Measurements from ENCODE around the gene HDAC1.
"Not testable (repeated sequence)": the region's sequence is repeated elsewhere in the genome, so short reads cannot be mapped to it uniquely, and the experiment has no call there.

The HDAC1 gene

GRCh38 chr1:32274646-32275340 is 17.1 kb upstream of the HDAC1 start:
- no peak for DNase-seq (ENCODE audit: low read depth)

- DNase-seq (ENCODE audit: low read depth), result no peak
Measured at GRCh38 chr1:32275424-32275823, 16.5 kb upstream of the HDAC1 start.

GRCh38 chr1:32276032-32276782 is 15.7 kb upstream of the HDAC1 start:
- no peak for DNase-seq (ENCODE audit: low read depth)

GRCh38 chr1:32284777-32285176 is 7.1 kb upstream of the HDAC1 start:
- not testable (repeated sequence) for DNase-seq (ENCODE audit: low read depth)

GRCh38 chr1:32285658-32286057 is 6.2 kb upstream of the HDAC1 start:
- no peak for DNase-seq (ENCODE audit: low read depth)

- no peak for DNase-seq (ENCODE audit: low read depth)
Measured at GRCh38 chr1:32286763-32287162, 5.1 kb upstream of the HDAC1 start.

- DNase-seq (ENCODE audit: low read depth), result no peak
Measured at GRCh38 chr1:32289256-32289655, 2.6 kb upstream of the HDAC1 start.

- DNase-seq (ENCODE audit: low read depth), result no peak
Measured at GRCh38 chr1:32291145-32291707, 657 bp upstream of the HDAC1 start.

- not testable (repeated sequence) for DNase-seq (ENCODE audit: low read depth)
Measured at GRCh38 chr1:32298211-32298610, 6.3 kb downstream of the HDAC1 start.

- DNase-seq (ENCODE audit: low read depth), result no peak
Measured at GRCh38 chr1:32299327-32299726, 7.4 kb downstream of the HDAC1 start.

- DNase-seq (ENCODE audit: low read depth), result no peak
Measured at GRCh38 chr1:32303358-32303757, 11.5 kb downstream of the HDAC1 start.

GRCh38 chr1:32303997-32304622 is 12.2 kb downstream of the HDAC1 start:
- DNase-seq (ENCODE audit: low read depth), result no peak

GRCh38 chr1:32305310-32305709 is 13.4 kb downstream of the HDAC1 start:
- no peak for DNase-seq (ENCODE audit: low read depth)

GRCh38 chr1:32307324-32307723 is 15.4 kb downstream of the HDAC1 start:
- DNase-seq (ENCODE audit: low read depth), result no peak

- DNase-seq (ENCODE audit: low read depth), result no peak
Measured at GRCh38 chr1:32309960-32310359, 18.1 kb downstream of the HDAC1 start.

GRCh38 chr1:32311709-32312393 is 20.0 kb downstream of the HDAC1 start:
- no peak for DNase-seq (ENCODE audit: low read depth)

- no peak for DNase-seq (ENCODE audit: low read depth)
Measured at GRCh38 chr1:32316903-32317277, 25.0 kb downstream of the HDAC1 start.

- DNase-seq (ENCODE audit: low read depth), result no peak
Measured at GRCh38 chr1:32318127-32318869, 26.4 kb downstream of the HDAC1 start.

- no peak for DNase-seq (ENCODE audit: low read depth)
Measured at GRCh38 chr1:32321712-32322291, 29.9 kb downstream of the HDAC1 start.

- DNase-seq (ENCODE audit: low read depth), result no peak
Measured at GRCh38 chr1:32327204-32327603, 35.3 kb downstream of the HDAC1 start.

GRCh38 chr1:32329931-32330466 is 38.1 kb downstream of the HDAC1 start:
- DNase-seq (ENCODE audit: low read depth), result no peak
